CD4-positive, alpha-beta T cell (primary cell): ENCODE results near the gene HECW1. TPM values are rescaled to one million over a fixed set of nuclear protein-coding genes. Genes with fewer than 3 reads are reported as not detected.

Experiments
- ATAC-seq: fragments of 200-7000 bp; cut with Tn5 transposase; one replicate; pipeline ENCODE4 v1.10.0; 2022; ENCODE audit warnings: mild to moderate bottlenecking; ENCODE audit not compliant: poor library complexity
- CTCF ChIA-PET: fragments of 350-600 bp; sonication (Branson Sonifier 250); formaldehyde crosslinking; loops from one replicate; lab custom pipeline; 2021; ENCODE audit warnings: antibody characterized with exemption, inconsistent platforms; lab: Charles Lee
- POLR2A ChIA-PET: fragments of 350-600 bp; sonication (Branson Sonifier 250); formaldehyde crosslinking; loops from one replicate; lab custom pipeline; 2021; ENCODE audit warnings: antibody characterized with exemption, inconsistent platforms; lab: Charles Lee
- DNase-seq, 14 experiments: peaks; one replicate each; pipeline ENCODE4 v3.0.0-alpha.2; 2013 to 2020; ENCODE audit warnings: mixed read lengths in 2 of 14
- H3K27ac ChIP-seq, 2 donors: one replicate each; pipeline versions ENCODE4 v1.5.1 to v1.7.0; 2013; ENCODE audit warnings: low read length in 2 of 2, low read depth in 1 of 2, mild to moderate bottlenecking in 1 of 2
- H3K27me3 ChIP-seq, 2 experiments: 1 replicate in 1 of 2; 2 replicates in 1 of 2; pipeline versions ENCODE4 v1.6.1 to v1.7.0; 2013; ENCODE audit warnings: low read length in 2 of 2, control low read depth in 1 of 2, mild to moderate bottlenecking in 1 of 2, moderate library complexity in 1 of 2; ENCODE audit not compliant: insufficient read depth in 2 of 2, control insufficient read depth in 1 of 2
- H3K36me3 ChIP-seq: one replicate; pipeline ENCODE4 v1.6.1; 2013; ENCODE audit warnings: low read length, control low read depth; ENCODE audit not compliant: insufficient read depth
- H3K4me1 ChIP-seq: one replicate; pipeline ENCODE4 v1.6.1; 2013; ENCODE audit warnings: low read length, control low read depth; ENCODE audit not compliant: insufficient read depth
- H3K4me3 ChIP-seq: one replicate; pipeline ENCODE4 v1.5.1; 2013; ENCODE audit warnings: mild to moderate bottlenecking, low read length, moderate library complexity
- H3K9me3 ChIP-seq, 2 experiments: 1 replicate in 1 of 2; 2 replicates in 1 of 2; pipeline versions ENCODE4 v1.6.1 to v1.7.0; 2013; ENCODE audit warnings: low read length in 2 of 2, mild to moderate bottlenecking in 2 of 2, control low read depth in 1 of 2, moderate library complexity in 1 of 2; ENCODE audit not compliant: control insufficient read depth in 1 of 2, insufficient read depth in 1 of 2
- H3K27ac Mint-ChIP-seq: one replicate; pipeline ENCODE4 v1.8.0; 2020; ENCODE audit warnings: mixed read lengths
- H3K27me3 Mint-ChIP-seq: one replicate; pipeline ENCODE4 v1.8.0; 2021; ENCODE audit warnings: mixed read lengths
- H3K36me3 Mint-ChIP-seq: one replicate; pipeline ENCODE4 v1.8.0; 2021; ENCODE audit warnings: low read depth, mixed read lengths
- H3K4me1 Mint-ChIP-seq: one replicate; pipeline ENCODE4 v1.8.0; 2021; ENCODE audit warnings: low read depth, mixed read lengths
- H3K4me3 Mint-ChIP-seq: one replicate; pipeline ENCODE4 v1.8.0; 2020; ENCODE audit warnings: mild to moderate bottlenecking, mixed read lengths
- H3K9me3 Mint-ChIP-seq: one replicate; pipeline ENCODE4 v1.8.0; 2020; ENCODE audit warnings: mixed read lengths
- CTCF ChIP-seq: fragments of 200-600 bp; IDR thresholded peaks from one replicate; pipeline ENCODE4 v1.8.0; 2022; ENCODE audit warnings: antibody characterized with exemption, mild to moderate bottlenecking
- intact Hi-C, 2 experiments: fragments of 100-400 bp; cut with DNase I in 1 of 2; cut with micrococcal nuclease in 1 of 2; formaldehyde crosslinking; loops; one replicate each; pipeline versions ENCODE4 v1.15.1 to v1.9.0; 2023 to 2025; cut with DNase I, micrococcal nuclease
- total RNA-seq, 174 experiments: library from RNA in 2 of 174; stranded (reverse) in 2 of 174; gene quantifications; one replicate each; pipeline ENCODE4 v1.2.3 and lab custom pipeline; 2021 to 2026

Gene HECW1
- total RNA-seq, 2 experiments from 2014 or later: not detected

GRCh38 chr7:43232366-43232765 lies 119.9 kb downstream of the HECW1 start:
- no peak overlapping the region for H3K4me3 ChIP-seq
- ChIA-PET POLR2A (no interaction called here), CTCF (no interaction called here)
- H3K36me3 ChIP-seq: no peaks in the 10 kb centered on the region
- H3K27me3 ChIP-seq: peaks cover 0 to 5% of the 10 kb centered on the region in 2 experiments
- H3K4me1 Mint-ChIP-seq: no peaks in the 10 kb centered on the region
- H3K27me3 Mint-ChIP-seq: peaks cover 24% of the 10 kb centered on the region
- no peak overlapping the region for H3K27ac ChIP-seq
- no peaks in the 10 kb centered on the region for H3K4me1 ChIP-seq
- H3K9me3 Mint-ChIP-seq: no peaks in the 10 kb centered on the region
- no peak overlapping the region for H3K27ac Mint-ChIP-seq
- H3K36me3 Mint-ChIP-seq: no peaks in the 10 kb centered on the region
- H3K9me3 ChIP-seq: no peaks in the 10 kb centered on the region
- ATAC-seq (no peak), DNase-seq (no peak)
- H3K4me3 Mint-ChIP-seq: no peak overlapping the region
- intact Hi-C loops: no loop called here
- TF ChIP-seq CTCF: no peak

GRCh38 chr7:43234073-43234472 lies 121.6 kb downstream of the HECW1 start:
- Mint-ChIP-seq H3K36me3 (no peaks in the 10 kb centered on the region), H3K27ac (no peak overlapping the region), H3K4me1 (no peaks in the 10 kb centered on the region), H3K9me3 (no peaks in the 10 kb centered on the region), H3K4me3 (no peak overlapping the region), H3K27me3 (peaks cover 13% of the 10 kb centered on the region)
- no peaks in the 10 kb centered on the region for H3K36me3 ChIP-seq
- no peak overlapping the region for H3K27ac ChIP-seq
- intact Hi-C loops: no loop called here
- CTCF ChIA-PET: no interaction called here
- peaks cover 0 to 5% of the 10 kb centered on the region in 2 experiments for H3K27me3 ChIP-seq
- TF ChIP-seq CTCF: no peak
- no peaks in the 10 kb centered on the region for H3K9me3 ChIP-seq
- POLR2A ChIA-PET: interaction anchor here (0.7 kb wide), 1 partner anchor 62 kb away, joined by 3 read pairs; no protein-coding TSS in a partner anchor
- ATAC-seq (no peak), DNase-seq (no peak)
- no peaks in the 10 kb centered on the region for H3K4me1 ChIP-seq
- no peak overlapping the region for H3K4me3 ChIP-seq

GRCh38 chr7:43234968-43235367 lies 122.5 kb downstream of the HECW1 start:
- peaks cover 10% of the 10 kb centered on the region for H3K27me3 Mint-ChIP-seq
- no peaks in the 10 kb centered on the region for H3K36me3 ChIP-seq
- no peaks in the 10 kb centered on the region for H3K9me3 Mint-ChIP-seq
- ATAC-seq (no peak), DNase-seq (no peak)
- no peaks in the 10 kb centered on the region for H3K9me3 ChIP-seq
- intact Hi-C loops: no loop called here
- no peaks in the 10 kb centered on the region for H3K36me3 Mint-ChIP-seq
- no peak overlapping the region for H3K4me3 Mint-ChIP-seq
- H3K4me1 ChIP-seq: no peaks in the 10 kb centered on the region
- POLR2A ChIA-PET: no interaction called here
- no peak overlapping the region for H3K27ac Mint-ChIP-seq
- no peak overlapping the region for H3K4me3 ChIP-seq
- H3K4me1 Mint-ChIP-seq: no peaks in the 10 kb centered on the region
- TF ChIP-seq CTCF: no peak
- H3K27ac ChIP-seq: no peak overlapping the region
- CTCF ChIA-PET: no interaction called here
- peaks cover 0 to 5% of the 10 kb centered on the region in 2 experiments for H3K27me3 ChIP-seq
